Upper lobe of right lung (tissue), 1 donor: Measurements from ENCODE around the gene MIEN1. TPM values are rescaled to one million over a fixed set of nuclear protein-coding genes. Genes with fewer than 3 reads are reported as not detected.

ENCODE experiments used
- ATAC-seq: fragments of 200-7000 bp; cut with Tn5 transposase; one replicate; pipeline ENCODE4 v1.9.1; 2020; ENCODE audit warnings: mild to moderate bottlenecking, moderate library complexity
- DNase-seq: peaks from one replicate; pipeline ENCODE4 v3.0.0-alpha.2; 2020
- H3K27ac ChIP-seq: fragments of 200-600 bp; one replicate; pipeline ENCODE4 v1.8.0; 2022
- H3K27me3 ChIP-seq: fragments of 200-600 bp; one replicate; pipeline ENCODE4 v1.8.0; 2022; ENCODE audit warnings: mild to moderate bottlenecking
- H3K36me3 ChIP-seq: fragments of 200-600 bp; one replicate; pipeline ENCODE4 v1.8.0; 2022
- H3K4me1 ChIP-seq: fragments of 200-600 bp; one replicate; pipeline ENCODE4 v1.8.0; 2022
- H3K4me3 ChIP-seq: fragments of 200-600 bp; one replicate; pipeline ENCODE4 v1.8.0; 2022; ENCODE audit warnings: mild to moderate bottlenecking
- H3K9me3 ChIP-seq: fragments of 200-600 bp; one replicate; pipeline ENCODE4 v1.8.0; 2022
- CTCF ChIP-seq: fragments of 200-600 bp; IDR thresholded peaks from one replicate; pipeline ENCODE4 v1.8.0; 2022; ENCODE audit warnings: antibody characterized with exemption
- intact Hi-C: fragments of 100-400 bp; cut with DNase I; formaldehyde crosslinking; loops from one replicate; pipeline ENCODE4 v1.11.0; 2022
- total RNA-seq: library from RNA; stranded (reverse); fragmentation: NEBNext Ultra II Directional; extraction: Animal tissue kit (Norgen Biotek cat#: 25700); gene quantifications from one replicate; pipeline ENCODE4 v1.2.1, GENCODE V29; 2021
- donor health status: DM: no; HTN: yes; CAD: no; lungs with severe emphysema.

Gene MIEN1
- total RNA-seq, 1 donor from 2014 or later: 48.5 TPM

GRCh38 chr17:39737206-39737759 is 7.0 kb upstream of the MIEN1 start:
- no peak for DNase-seq
- TF ChIP-seq CTCF: no peak
- H3K27ac ChIP-seq: peak overlapping the region; percentile 74
- H3K36me3 ChIP-seq: peaks cover 4% of the 10 kb centered on the region
- no peaks in the 10 kb centered on the region for H3K9me3 ChIP-seq
- H3K4me3 ChIP-seq: peak overlapping the region; percentile 53
- peaks cover 14% of the 10 kb centered on the region for H3K4me1 ChIP-seq
- peak; percentile 1 for ATAC-seq
- intact Hi-C loops: no loop called here
- H3K27me3 ChIP-seq: peaks cover 32% of the 10 kb centered on the region

GRCh38 chr17:39736319-39737165 is 6.2 kb upstream of the MIEN1 start:
- Histone ChIP-seq H3K36me3 (no peaks in the 10 kb centered on the region), H3K4me3 (peak overlapping the region; percentile 53), H3K9me3 (no peaks in the 10 kb centered on the region), H3K27ac (peak overlapping the region; percentile 74), H3K27me3 (peaks cover 32% of the 10 kb centered on the region), H3K4me1 (peaks cover 14% of the 10 kb centered on the region)
- DNase-seq: peak; percentile 79
- no peak for TF ChIP-seq CTCF
- ATAC-seq: peak; percentile 33
- intact Hi-C loops: no loop called here

GRCh38 chr17:39735882-39736281 is 5.5 kb upstream of the MIEN1 start:
- Histone ChIP-seq H3K9me3 (no peaks in the 10 kb centered on the region), H3K36me3 (no peaks in the 10 kb centered on the region), H3K27me3 (peaks cover 32% of the 10 kb centered on the region), H3K27ac (no peak overlapping the region), H3K4me3 (no peak overlapping the region), H3K4me1 (peaks cover 16% of the 10 kb centered on the region)
- DNase-seq: no peak
- intact Hi-C loops: no loop called here
- ATAC-seq: no peak
- no peak for TF ChIP-seq CTCF

GRCh38 chr17:39732586-39732985 is 2.3 kb upstream of the MIEN1 start:
- Histone ChIP-seq H3K9me3 (no peaks in the 10 kb centered on the region), H3K4me1 (peaks cover 15% of the 10 kb centered on the region), H3K27me3 (peaks cover 12% of the 10 kb centered on the region), H3K27ac (no peak overlapping the region), H3K4me3 (no peak overlapping the region), H3K36me3 (peaks cover 17% of the 10 kb centered on the region)
- TF ChIP-seq CTCF: no peak
- no peak for ATAC-seq
- DNase-seq: no peak
- intact Hi-C loops: no loop called here

- Histone ChIP-seq H3K36me3 (peaks cover 35% of the 10 kb centered on the region), H3K4me3 (peak overlapping the region; percentile 87)
- TF ChIP-seq CTCF: no peak
Measured at GRCh38 chr17:39729280-39729851, 966 bp downstream of the MIEN1 start.

More at GRCh38 chr17:39729280-39729851, 966 bp downstream of the MIEN1 start:
- no peaks in the 10 kb centered on the region for H3K27me3 ChIP-seq
- intact Hi-C loops: no loop called here
- ATAC-seq (no peak), DNase-seq (no peak)
- H3K27ac ChIP-seq: peak overlapping the region; percentile 94
- no peaks in the 10 kb centered on the region for H3K9me3 ChIP-seq
- H3K4me1 ChIP-seq: peaks cover 15% of the 10 kb centered on the region
